NOMO-1 treated with dmso at 0.1 percent for 144 hours (cell line): ENCODE measurements around the gene CCDC40.
"Not testable (repeated sequence)": the region's sequence is repeated elsewhere in the genome, so short reads cannot be mapped to it uniquely, and the experiment has no call there.

ENCODE experiments used
- DNase-seq: peaks from one replicate; lab custom pipeline; 2025; ENCODE audit not compliant: unreplicated experiment; lab: John Stamatoyannopoulos, UW

The CCDC40 gene

GRCh38 chr17:80080081-80080480 is 43.6 kb downstream of the CCDC40 start:
- DNase-seq, result no peak

DNA sequence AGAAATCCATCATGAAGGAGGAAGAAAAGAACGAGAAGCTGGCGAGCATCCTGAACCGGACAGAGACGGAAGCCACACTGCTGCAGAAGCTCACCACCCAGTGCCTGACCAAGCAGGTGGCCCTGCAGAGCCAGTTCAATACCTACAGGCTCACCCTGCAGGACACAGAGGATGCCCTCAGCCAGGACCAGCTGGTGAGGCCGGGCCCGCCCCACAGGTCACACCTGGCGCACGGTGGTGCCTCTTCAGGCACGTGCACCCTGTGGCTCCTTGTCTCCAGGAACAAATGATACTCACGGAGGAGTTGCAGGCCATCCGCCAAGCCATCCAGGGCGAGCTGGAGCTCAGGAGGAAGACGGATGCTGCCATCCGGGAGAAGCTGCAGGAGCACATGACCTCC is 45.2 kb downstream of the CCDC40 start:
- no peak for DNase-seq

GRCh38 chr17:80082403-80083135 is 46.1 kb downstream of the CCDC40 start:
- peak; percentile 5 for DNase-seq

- DNase-seq, result no peak
Measured at GRCh38 chr17:80083136-80083661, 46.8 kb downstream of the CCDC40 start.

GRCh38 chr17:80084773-80085172 is 48.3 kb downstream of the CCDC40 start:
- no peak for DNase-seq

DNA sequence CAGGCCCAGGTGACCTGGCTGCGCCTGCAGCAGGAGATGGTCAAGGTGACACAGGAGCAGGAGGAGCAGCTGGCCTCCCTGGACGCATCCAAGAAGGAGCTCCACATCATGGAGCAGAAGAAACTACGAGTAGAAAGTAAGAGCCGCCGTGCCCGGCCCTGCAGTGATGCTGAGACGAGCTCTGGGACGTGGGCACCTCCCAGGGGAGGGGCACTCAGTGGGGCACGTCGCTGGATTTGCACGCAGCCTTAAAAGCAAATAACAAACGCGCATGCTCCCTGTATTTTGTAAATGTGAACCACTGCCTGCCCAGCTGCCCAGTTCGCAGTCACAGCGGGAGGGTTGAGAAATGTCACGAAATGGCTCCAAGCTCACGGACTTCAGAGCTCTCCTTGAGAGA is 49.6 kb downstream of the CCDC40 start:
- no peak for DNase-seq

DNA sequence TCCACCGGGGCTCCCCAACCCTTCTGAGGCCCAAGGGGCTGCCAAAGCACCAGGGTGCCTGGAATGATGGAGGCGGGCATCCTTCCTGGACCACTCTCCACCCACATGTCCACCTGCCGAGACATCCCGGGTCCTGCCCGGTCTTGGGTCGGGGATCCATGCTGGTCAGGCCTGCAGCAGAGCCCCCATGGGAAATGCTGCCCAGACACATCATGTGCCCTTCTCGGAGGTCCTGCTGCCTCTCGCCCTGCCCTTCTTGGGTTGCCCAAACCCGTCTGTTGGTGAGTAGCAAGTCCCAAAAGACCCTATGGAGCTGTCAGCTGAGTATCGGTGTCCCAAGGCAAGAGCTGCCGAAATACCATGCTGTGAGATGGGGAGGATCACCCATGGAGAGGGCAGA is 50.2 kb downstream of the CCDC40 start:
- no peak for DNase-seq

GRCh38 chr17:80087346-80088265 is 51.2 kb downstream of the CCDC40 start:
- no peak for DNase-seq

- no peak for DNase-seq
Measured at GRCh38 chr17:80089762-80090161, 53.3 kb downstream of the CCDC40 start.

DNA sequence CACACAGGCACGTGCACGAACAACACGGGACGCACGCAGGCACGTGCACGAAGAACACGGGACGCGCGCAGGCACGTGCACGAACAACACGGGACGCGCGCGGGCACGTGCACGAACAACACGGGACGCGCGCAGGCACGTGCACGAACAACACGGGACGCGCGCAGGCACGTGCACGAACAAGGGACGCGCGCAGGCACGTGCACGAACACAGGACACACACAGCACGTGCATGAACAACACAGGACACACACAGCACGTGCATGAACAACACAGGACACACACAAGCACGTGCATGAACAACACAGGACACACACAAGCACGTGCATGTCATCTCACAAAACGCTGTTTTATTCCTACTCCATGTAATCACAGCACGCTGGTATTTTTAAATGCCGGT is 53.7 kb downstream of the CCDC40 start:
- not testable (repeated sequence) for DNase-seq

DNA sequence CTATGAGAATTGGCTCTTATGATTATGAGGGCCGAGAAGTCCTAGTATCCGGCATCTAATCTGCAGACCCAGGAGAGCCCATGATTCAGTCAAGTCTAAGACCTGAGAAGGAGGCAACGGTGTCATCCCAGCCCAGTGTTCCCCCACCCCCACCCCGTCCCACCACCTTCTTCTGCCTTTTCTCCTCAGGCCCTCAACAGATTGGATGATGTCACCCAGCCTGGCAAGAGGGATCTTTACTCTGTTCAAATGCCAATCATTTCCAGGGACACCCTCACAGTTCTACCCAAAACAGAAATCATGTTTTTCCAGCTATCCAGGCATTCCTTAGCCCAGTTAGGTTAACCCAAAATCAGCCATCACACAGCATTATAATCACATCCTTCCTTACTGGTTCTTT is 54.9 kb downstream of the CCDC40 start:
- no peak for DNase-seq

DNA sequence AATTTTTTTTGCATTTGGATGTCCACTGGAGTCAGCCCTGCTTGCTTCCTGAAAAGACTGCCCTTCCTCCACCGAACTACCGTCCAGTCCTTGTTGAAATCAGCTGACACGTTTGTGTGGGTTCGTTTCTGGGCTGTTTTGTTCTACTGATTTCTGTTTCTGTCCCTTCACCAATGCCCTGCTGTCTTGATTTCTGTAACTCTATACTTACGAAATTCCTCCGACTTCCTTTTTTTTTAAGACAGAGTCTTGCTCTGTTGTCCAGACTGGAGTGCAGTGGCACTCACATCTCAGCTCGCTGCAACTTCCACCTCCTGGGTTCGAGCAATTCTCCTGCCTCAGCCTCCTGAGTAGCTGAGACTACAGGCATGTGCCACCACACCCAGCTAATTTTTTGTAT is 56.5 kb downstream of the CCDC40 start:
- DNase-seq, result peak; percentile 83

DNA sequence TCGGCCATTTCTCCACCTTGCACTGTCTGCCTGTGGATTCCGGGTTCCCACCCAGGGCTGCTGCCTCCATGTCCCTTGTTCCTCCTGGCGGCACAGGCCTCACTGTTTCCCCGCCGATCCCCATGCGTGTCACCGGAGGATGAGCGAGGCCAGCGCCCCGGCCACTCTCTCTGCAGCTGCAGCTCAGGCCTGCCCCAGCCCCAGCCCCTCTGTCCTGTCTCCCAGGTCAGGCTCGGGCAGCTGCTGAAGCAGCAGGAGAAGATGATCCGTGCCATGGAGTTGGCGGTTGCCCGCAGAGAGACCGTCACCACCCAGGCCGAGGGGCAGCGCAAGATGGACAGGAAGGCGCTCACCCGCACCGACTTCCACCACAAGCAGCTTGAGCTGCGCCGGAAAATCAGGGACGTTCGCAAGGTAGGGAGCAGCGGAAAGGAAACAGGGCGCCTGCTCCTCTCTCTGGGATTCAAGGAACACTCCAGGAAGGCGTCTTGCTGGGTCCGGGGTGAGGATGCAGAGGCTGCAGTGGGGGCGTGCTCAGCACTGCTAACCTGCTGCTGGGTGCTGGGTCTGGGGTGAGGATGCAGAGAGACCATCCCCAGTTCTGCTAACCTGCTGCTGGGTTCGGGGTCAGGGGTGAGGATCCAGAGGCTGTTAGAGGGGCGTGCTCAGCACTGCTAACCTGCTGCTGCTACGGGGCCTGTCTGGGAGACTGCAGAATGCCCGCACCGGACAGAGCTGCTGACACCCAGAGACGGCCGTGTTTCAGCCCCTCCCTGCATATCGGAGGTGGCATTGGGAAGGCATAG is 58.8 kb downstream of the CCDC40 start:
- DNase-seq, result no peak

DNA sequence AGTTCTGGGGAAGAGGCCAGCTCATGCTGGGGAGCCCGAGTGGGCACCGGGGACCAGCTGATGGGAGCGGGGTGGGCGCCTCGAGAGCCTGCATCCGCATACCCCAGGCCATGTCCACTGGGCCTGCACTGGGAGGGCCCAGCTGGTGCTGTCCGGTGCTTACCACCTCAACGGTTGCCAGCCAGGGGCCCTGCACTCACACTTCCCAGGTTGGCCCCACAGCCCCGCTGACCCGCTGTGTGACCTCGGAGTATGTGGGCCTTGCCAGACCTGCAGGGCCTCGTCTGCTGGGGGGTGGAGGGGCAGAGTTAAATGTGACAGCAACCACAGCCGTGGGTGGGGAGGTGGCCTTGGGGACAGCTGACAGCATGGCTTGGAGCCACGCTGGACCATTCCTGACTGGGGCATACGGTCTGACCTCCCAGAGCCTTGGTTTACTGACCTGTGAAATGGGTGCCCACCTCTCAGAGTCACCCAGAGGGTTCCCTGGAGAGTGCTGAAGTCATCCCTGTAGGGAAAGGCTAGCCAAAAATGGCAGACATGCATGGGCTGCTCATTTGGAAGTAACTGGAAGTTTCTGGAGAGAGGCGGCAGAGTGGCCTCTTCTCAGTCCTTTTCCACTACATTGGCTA is 59.5 kb downstream of the CCDC40 start:
- DNase-seq, result no peak

DNA sequence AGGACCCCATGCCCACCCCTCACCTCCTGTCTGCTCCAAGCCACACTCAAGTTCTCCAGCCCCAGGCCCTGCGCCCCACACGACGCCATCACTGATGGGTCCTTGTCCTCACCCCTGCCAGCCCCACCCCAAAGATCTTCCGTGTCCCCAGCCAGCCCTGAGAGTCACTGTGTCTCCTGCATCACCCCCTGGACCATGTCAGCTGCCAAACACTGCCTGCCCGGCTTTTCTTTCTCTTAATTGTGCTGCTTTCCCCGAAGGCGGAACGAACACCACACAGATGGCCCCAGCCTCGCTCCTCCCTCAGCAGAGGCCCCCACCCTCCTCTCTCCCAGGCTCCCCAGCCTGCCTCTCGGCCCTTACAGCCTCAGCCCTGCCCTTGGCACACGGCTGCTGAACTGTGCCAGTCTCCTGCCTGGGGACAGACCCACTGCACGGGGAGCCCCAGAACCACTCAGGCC is 60.1 kb downstream of the CCDC40 start:
- no peak for DNase-seq

- no peak for DNase-seq
Measured at GRCh38 chr17:80097127-80097621, 60.7 kb downstream of the CCDC40 start.

DNA sequence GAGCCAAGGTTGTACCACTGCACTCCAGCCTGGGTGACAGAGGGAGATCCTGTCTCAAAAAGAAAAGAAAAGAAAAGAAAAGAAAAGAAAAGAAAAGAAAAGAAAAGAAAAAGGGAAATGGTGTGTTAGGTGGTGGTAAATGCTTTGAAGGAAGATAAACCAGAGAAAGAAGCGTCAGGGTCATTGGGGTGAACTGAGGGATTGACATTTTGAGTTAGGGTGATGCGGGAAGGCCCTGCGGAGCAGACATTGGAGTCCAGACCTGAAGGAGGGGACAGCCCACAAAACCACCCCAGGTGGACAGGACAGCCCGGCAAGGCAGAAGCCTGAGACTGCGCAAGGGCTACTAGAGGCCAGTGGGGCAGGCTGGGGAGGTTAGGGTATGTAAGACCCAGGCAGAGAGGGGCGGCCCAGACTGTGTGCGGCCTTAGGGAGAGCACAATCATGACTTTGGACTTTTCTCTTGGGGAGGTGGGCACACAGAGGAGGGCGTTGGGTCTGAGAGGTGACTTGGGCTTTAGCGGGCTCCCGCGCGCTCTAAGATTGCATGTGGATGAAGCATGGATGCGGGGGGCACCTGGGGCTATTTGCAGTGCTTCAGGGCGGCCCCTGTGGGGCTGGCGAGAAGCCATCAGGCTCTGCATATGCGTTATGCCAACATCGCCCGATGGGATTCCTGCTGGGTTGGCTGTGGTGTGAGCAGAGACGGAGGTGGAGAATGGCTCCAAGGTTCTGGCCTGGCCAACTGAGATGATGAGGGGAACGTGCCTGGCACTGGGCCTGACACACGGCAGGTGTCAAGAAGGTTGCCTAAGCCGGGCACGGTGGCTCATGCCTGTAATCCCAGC is 61.6 kb downstream of the CCDC40 start:
- DNase-seq, result no peak

DNA sequence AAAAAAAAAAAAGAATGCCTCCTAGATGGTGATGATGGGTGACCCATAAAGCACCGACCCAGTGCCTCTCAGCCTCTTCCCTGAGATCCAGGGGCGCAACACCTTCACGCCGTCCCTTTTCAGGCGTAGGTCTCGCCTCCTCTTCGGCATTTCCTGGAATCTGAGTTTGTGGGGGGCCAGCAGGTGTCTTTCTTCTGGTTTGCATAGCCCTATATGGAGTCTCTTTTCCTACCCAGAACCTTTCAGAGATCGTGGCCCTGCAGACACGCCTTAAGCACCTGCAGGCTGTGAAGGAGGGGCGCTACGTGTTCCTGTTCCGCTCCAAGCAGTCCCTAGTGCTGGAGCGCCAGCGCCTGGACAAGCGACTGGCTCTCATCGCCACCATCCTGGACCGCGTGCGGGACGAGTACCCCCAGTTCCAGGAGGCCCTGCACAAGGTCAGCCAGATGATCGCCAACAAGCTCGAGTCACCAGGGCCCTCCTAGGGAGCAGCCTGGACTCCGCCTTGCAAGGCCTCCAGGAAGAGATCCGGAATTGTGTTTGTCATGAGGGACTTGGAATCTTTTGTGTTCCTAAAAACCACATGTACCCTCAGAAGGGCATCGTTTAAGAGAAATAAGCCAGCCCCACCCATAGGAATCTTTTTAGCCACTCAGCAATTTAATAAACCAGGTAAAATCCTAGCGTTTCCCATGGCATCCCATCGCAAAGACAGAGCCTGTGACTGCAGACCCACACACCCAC is 63.0 kb downstream of the CCDC40 start:
- no peak for DNase-seq

DNA sequence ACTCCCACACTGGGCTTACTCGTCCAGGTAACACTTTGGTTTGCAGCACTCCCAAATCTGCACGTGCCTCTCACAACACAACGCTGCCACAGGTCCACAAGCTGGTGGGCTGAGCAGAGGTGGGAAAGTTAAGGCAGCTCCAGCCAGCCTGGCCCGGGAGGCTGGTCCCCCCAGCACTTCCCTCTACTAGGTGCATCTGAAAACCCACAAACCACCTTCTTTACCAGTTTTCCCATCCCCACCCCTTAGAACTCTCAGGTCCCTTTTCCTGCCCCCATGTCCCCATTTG is 63.5 kb downstream of the CCDC40 start:
- no peak for DNase-seq
